ENCODE results near the gene HLA-DPB1.

- TF ChIP-seq, protein P1, sequence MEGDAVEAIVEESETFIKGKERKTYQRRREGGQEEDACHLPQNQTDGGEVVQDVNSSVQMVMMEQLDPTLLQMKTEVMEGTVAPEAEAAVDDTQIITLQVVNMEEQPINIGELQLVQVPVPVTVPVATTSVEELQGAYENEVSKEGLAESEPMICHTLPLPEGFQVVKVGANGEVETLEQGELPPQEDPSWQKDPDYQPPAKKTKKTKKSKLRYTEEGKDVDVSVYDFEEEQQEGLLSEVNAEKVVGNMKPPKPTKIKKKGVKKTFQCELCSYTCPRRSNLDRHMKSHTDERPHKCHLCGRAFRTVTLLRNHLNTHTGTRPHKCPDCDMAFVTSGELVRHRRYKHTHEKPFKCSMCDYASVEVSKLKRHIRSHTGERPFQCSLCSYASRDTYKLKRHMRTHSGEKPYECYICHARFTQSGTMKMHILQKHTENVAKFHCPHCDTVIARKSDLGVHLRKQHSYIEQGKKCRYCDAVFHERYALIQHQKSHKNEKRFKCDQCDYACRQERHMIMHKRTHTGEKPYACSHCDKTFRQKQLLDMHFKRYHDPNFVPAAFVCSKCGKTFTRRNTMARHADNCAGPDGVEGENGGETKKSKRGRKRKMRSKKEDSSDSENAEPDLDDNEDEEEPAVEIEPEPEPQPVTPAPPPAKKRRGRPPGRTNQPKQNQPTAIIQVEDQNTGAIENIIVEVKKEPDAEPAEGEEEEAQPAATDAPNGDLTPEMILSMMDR (conservative IDR thresholded peaks at IDR 0.05; ENCODE audit: low read length), result no peak
- TF ChIP-seq EZH2phosphoT487 (IDR thresholded peaks at IDR 0.05; ENCODE audit: borderline replicate concordance), result no peak
These were observed at the start of gene HLA-DPB1 for GRCh38 chr6:33075568-33076405.
